ENCODE data around the gene SPRR3. TPM values are rescaled to one million over a fixed set of nuclear protein-coding genes. Genes with fewer than 3 reads are reported as not detected.
"Not testable (repeated sequence)": the region's sequence is repeated elsewhere in the genome, so short reads cannot be mapped to it uniquely, and the experiment has no call there.

The SPRR3 gene
- total and polyA plus RNA-seq, 5 experiments from 2014 or later: not detected

DNA sequence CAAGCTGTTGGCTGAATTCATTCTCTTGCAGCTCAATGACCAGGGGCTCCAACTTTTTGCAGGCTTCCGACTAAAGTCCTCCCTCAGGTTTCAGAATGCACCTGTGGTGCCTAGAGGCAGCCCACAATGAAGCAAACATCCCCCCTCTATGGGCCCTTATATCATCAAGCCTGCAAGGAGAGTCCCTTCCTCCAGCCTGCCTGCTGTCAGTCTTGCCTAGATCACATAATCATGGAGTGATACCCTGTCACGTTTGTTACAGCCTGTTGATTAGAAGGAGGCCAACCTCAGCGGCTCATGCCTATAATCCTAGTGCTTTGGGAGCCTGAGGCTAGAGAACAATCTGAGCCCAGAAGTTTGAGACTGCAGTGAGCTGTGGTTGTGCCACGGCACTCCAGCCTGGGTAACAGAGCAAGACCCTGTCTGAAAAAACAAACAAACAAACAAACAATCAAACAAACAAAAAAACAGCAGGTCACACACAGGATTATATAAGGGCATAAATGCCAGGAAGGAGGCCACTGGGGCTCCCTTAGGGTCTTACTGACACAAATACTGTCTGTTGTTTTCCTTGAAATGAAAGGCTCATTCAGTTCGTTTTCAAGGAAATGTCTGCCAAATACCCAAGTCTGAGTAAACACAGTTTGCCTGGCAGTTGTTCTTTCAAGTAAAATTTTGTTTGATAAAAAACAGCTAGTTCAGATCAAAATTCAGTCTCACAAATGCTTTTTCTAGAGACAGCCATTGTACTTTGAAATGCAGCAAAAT lies 4.7 kb upstream of the SPRR3 start:
- peaks cover 0 to 4% (median 0%) of the 10 kb centered on the region in 4 donors for H3K4me1 Mint-ChIP-seq
- H3K27me3 Mint-ChIP-seq: peaks cover 10 to 43% (median 23%) of the 10 kb centered on the region in 5 donors
- DNase-seq (no peak), ATAC-seq (no peak)
- POLR2A ChIA-PET: no interaction called here
- H3K9me3 Mint-ChIP-seq: peaks cover 0 to 13% (median 7%) of the 10 kb centered on the region in 9 donors
- no peak overlapping the region for H3K4me3 Mint-ChIP-seq
- H3K27ac Mint-ChIP-seq: no peak overlapping the region
- H3K36me3 Mint-ChIP-seq: peaks cover 0 to 6% (median 0%) of the 10 kb centered on the region in 3 donors

GRCh38 chr1:152997901-152998300 lies 3.6 kb upstream of the SPRR3 start:
- Mint-ChIP-seq H3K27ac (no peak overlapping the region), H3K36me3 (peaks cover 0 to 6% (median 0%) of the 10 kb centered on the region in 3 donors), H3K27me3 (peaks cover 8 to 50% (median 21%) of the 10 kb centered on the region in 5 donors), H3K4me3 (no peak overlapping the region), H3K9me3 (peaks cover 0 to 13% (median 7%) of the 10 kb centered on the region in 9 donors), H3K4me1 (peaks cover 0 to 4% (median 0%) of the 10 kb centered on the region in 4 donors)
- DNase-seq (no peak), ATAC-seq (no peak)
- POLR2A ChIA-PET: no interaction called here

DNA sequence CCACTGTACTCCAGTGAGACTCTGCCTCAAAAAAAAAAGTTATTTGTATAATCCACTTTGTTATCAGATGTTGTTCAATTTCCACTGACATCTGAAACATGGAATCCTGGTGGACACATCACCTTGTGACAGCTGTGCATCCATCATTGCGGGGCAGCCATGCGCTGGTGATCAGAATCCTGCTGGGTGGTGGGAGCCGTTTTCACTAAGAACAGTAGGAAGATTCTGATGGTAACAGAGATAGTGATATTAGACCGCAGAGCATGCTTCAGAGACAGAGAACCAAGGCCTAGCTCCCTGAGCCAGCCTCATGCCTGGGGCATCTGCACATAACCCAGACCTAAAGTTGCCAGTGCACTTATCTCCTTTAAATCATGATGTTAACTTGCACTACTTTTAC lies 3.1 kb upstream of the SPRR3 start:
- H3K36me3 Mint-ChIP-seq: peaks cover 0 to 6% (median 0%) of the 10 kb centered on the region in 3 donors
- no peak overlapping the region for H3K4me3 Mint-ChIP-seq
- peaks cover 0 to 13% (median 7%) of the 10 kb centered on the region in 9 donors for H3K9me3 Mint-ChIP-seq
- H3K27me3 Mint-ChIP-seq: peaks cover 6 to 50% (median 18%) of the 10 kb centered on the region in 5 donors
- peaks cover 0 to 4% (median 0%) of the 10 kb centered on the region in 4 donors for H3K4me1 Mint-ChIP-seq
- ATAC-seq (no peak), DNase-seq (no peak)
- no peak overlapping the region for H3K27ac Mint-ChIP-seq
- POLR2A ChIA-PET: no interaction called here

GRCh38 chr1:152999818-153000217 lies 1.7 kb upstream of the SPRR3 start:
- Mint-ChIP-seq H3K27me3 (peaks cover 4 to 48% (median 18%) of the 10 kb centered on the region in 5 donors), H3K27ac (no peak overlapping the region), H3K4me1 (peaks cover 0 to 4% (median 0%) of the 10 kb centered on the region in 4 donors), H3K9me3 (peaks cover 0 to 10% (median 7%) of the 10 kb centered on the region in 9 donors), H3K36me3 (peaks cover 0 to 6% (median 0%) of the 10 kb centered on the region in 3 donors), H3K4me3 (no peak overlapping the region)
- ATAC-seq (no peak), DNase-seq (no peak)
- POLR2A ChIA-PET: no interaction called here

DNA sequence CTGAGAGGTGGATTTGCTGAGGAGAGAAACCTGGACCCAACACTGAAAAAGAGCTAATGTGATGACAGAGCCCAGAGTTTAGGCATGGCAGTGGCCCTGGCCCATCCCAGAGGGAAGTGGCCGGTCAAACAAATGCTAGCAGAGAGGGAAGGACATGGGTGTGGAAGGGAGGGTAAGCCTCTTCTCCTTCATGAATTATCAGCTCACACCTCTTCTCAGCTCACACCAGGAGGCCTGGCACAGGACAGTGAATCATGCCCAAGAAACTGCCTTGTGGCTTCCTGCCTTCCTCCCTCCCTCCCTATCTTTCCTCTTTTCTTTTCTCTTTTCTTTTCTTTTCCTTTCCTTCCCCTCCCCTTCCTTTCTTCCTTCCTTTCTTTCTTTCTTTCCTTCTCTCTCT lies 1.3 kb upstream of the SPRR3 start:
- DNase-seq (no peak), ATAC-seq (no peak)
- Mint-ChIP-seq H3K36me3 (peaks cover 0 to 5% (median 0%) of the 10 kb centered on the region in 3 donors), H3K4me3 (no peak overlapping the region), H3K27ac (no peak overlapping the region), H3K9me3 (peaks cover 0 to 6% (median 4%) of the 10 kb centered on the region in 9 donors), H3K4me1 (peaks cover 0 to 4% (median 0%) of the 10 kb centered on the region in 4 donors), H3K27me3 (peaks cover 4 to 43% (median 17%) of the 10 kb centered on the region in 5 donors)
- POLR2A ChIA-PET: no interaction called here

GRCh38 chr1:153011235-153011758 lies 9.7 kb downstream of the SPRR3 start:
- H3K4me1 Mint-ChIP-seq, POLR2A ChIA-PET, H3K27ac Mint-ChIP-seq, ATAC-seq, DNase-seq, H3K36me3 Mint-ChIP-seq, H3K9me3 Mint-ChIP-seq, H3K4me3 Mint-ChIP-seq: not testable (repeated sequence)
- peaks cover 1 to 32% (median 6%) of the 10 kb centered on the region in 5 donors for H3K27me3 Mint-ChIP-seq

- peaks cover 20 to 75% (median 38%) of the 10 kb centered on the region in 5 donors for H3K27me3 Mint-ChIP-seq
- POLR2A ChIA-PET, DNase-seq, H3K36me3 Mint-ChIP-seq, H3K9me3 Mint-ChIP-seq, H3K4me1 Mint-ChIP-seq, ATAC-seq, H3K4me3 Mint-ChIP-seq, H3K27ac Mint-ChIP-seq: not testable (repeated sequence)
Measured at GRCh38 chr1:153021829-153022228, 20.3 kb downstream of the SPRR3 start.

DNA sequence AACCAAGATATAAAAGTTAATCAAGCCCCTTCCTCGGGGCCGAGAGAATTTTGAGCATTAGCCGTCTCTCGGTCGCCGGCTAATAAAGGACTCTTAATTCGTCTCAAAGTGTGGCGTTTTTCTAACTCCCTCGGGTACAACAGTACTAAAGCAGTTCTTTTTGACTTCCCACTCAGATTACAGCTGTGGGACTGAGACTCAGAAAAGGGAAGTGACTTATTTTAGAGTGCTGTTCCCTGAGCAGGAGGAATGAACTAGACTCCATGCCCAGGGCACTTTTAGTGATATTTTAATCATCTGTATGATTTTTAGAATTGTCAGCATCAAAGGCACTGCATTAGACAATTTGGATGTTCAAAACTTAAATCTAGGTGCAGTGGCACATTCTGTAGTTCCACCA lies 20.8 kb downstream of the SPRR3 start:
- H3K36me3 Mint-ChIP-seq, H3K4me3 Mint-ChIP-seq, H3K4me1 Mint-ChIP-seq, DNase-seq, POLR2A ChIA-PET, H3K9me3 Mint-ChIP-seq, ATAC-seq, H3K27ac Mint-ChIP-seq: not testable (repeated sequence)
- H3K27me3 Mint-ChIP-seq: peaks cover 21 to 73% (median 38%) of the 10 kb centered on the region in 5 donors

DNA sequence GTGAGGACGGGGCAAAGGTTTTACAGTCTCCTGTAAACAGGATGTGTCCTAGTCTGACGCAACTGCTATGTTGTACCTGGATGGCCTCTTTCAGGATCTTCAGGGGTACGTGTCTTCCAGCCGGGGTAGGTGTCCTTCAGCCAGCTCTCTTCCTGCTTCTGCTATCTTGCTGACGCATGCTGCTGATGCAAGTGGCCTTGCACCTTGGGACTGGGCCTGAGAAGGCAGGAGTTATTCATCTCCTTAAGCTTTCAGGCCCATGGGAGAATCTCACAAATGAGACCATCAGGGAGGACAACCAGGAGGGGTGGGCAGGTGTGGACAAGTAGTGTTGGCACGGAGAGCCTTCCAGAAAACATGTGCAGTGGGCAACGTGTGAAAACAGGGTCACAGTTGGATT lies 21.6 kb downstream of the SPRR3 start:
- POLR2A ChIA-PET: no interaction called here
- DNase-seq: no peak
- H3K4me1 Mint-ChIP-seq: peaks cover 0 to 2% (median 0%) of the 10 kb centered on the region in 4 donors
- no peaks in the 10 kb centered on the region for H3K9me3 Mint-ChIP-seq
- H3K27me3 Mint-ChIP-seq: peaks cover 21 to 70% (median 37%) of the 10 kb centered on the region in 5 donors
- no peak overlapping the region for H3K27ac Mint-ChIP-seq
- H3K4me3 Mint-ChIP-seq: no peak overlapping the region
- H3K36me3 Mint-ChIP-seq: no peaks in the 10 kb centered on the region
- ATAC-seq: no peak

DNA sequence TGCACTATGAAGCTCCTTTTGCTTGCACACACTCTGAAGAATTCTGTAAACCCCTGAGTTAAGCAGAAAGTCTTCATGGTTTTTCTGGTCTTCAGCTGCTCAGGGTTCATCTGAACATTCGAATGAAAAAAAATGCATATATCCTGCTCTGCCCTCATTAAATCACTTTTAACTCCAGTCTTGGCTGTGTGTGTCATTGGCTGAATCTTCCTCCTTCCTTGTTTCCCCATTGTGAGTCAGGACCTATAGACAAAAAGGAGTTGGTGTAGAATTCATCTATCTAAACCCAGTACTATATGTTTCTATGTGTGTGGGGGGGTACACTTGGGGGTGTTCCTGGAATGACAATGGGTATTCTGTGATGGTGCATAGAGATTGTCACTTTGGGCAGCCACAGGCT lies 22.9 kb downstream of the SPRR3 start:
- peaks cover 23 to 76% (median 37%) of the 10 kb centered on the region in 5 donors for H3K27me3 Mint-ChIP-seq
- DNase-seq (no peak), ATAC-seq (no peak)
- peaks cover 0 to 2% (median 0%) of the 10 kb centered on the region in 4 donors for H3K4me1 Mint-ChIP-seq
- no peak overlapping the region for H3K4me3 Mint-ChIP-seq
- H3K9me3 Mint-ChIP-seq: peaks cover 0 to 5% (median 0%) of the 10 kb centered on the region in 9 donors
- H3K36me3 Mint-ChIP-seq: peaks cover 0 to 4% (median 0%) of the 10 kb centered on the region in 3 donors
- POLR2A ChIA-PET: no interaction called here
- H3K27ac Mint-ChIP-seq: no peak overlapping the region

- H3K27ac Mint-ChIP-seq: no peak overlapping the region
Measured at GRCh38 chr1:153025797-153026196, 24.2 kb downstream of the SPRR3 start.

DNA sequence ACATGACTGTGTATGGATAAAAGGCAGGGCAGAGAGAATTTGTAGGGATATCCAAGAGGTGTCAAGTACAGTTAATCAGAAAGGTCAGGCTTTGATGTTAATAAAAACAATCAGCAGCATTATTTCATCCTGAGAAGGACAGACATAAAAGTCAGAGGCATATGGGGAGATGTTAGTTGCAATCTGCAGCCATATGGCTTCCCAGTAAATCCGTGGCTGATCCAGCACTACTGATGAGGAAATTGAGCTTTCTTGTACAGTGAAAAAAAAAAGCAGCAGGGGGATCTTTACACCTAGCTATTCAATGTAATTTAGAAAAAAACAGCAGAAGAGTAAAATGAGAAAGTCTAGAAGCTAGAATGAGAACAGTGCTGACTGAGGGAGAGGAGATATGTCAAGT lies 27.2 kb downstream of the SPRR3 start:
- Mint-ChIP-seq H3K4me3 (no peak overlapping the region), H3K36me3 (peaks cover 0 to 4% (median 0%) of the 10 kb centered on the region in 3 donors), H3K27ac (no peak overlapping the region), H3K4me1 (peaks cover 0 to 3% (median 0%) of the 10 kb centered on the region in 4 donors), H3K9me3 (peaks cover 0 to 5% (median 0%) of the 10 kb centered on the region in 9 donors), H3K27me3 (peaks cover 13 to 63% (median 26%) of the 10 kb centered on the region in 5 donors)
- ATAC-seq (no peak), DNase-seq (no peak)
- POLR2A ChIA-PET: no interaction called here

More at GRCh38 chr1:153025797-153026196, 24.2 kb downstream of the SPRR3 start:
- Mint-ChIP-seq H3K36me3 (peaks cover 0 to 4% (median 0%) of the 10 kb centered on the region in 3 donors), H3K4me3 (no peak overlapping the region), H3K27me3 (peaks cover 19 to 76% (median 27%) of the 10 kb centered on the region in 5 donors), H3K4me1 (peaks cover 0 to 2% (median 0%) of the 10 kb centered on the region in 4 donors), H3K9me3 (peaks cover 0 to 5% (median 0%) of the 10 kb centered on the region in 9 donors)
- DNase-seq: no peak
- POLR2A ChIA-PET: no interaction called here
- no peak for ATAC-seq

- H3K27me3 Mint-ChIP-seq: peaks cover 13 to 45% (median 24%) of the 10 kb centered on the region in 5 donors
- peak within 1 kb of the TSS in 1 of 10 donors; percentile 21 for H3K27ac Mint-ChIP-seq
- peaks cover 0 to 3% (median 0%) of the 10 kb centered on the region in 4 donors for H3K4me1 Mint-ChIP-seq
- H3K4me3 Mint-ChIP-seq: no peak within 1 kb of the TSS
- peaks cover 0 to 5% (median 0%) of the 10 kb centered on the region in 9 donors for H3K9me3 Mint-ChIP-seq
- POLR2A ChIA-PET: no interaction called here
- DNase-seq (no peak), ATAC-seq (no peak)
- peaks cover 0 to 4% (median 0%) of the 10 kb centered on the region in 3 donors for H3K36me3 Mint-ChIP-seq
Measured at GRCh38 chr1:153030895-153031294, 29.3 kb downstream of the SPRR3 start, which contains the start of gene SPRR1B. Gene SPRR1B (plus strand): TSS chr1:153031203. CDS start chr1:153032346, 1,143 bp downstream.

Data from naive thymus-derived CD8-positive, alpha-beta T cell (primary cell).